ENCODE data around the gene UBR4.

UBR4 gene

GRCh38 chr1:19035377-19036040 is 174.6 kb downstream of the UBR4 start:
- DNase-seq (ENCODE audit: low read depth), result no peak

GRCh38 chr1:19034721-19035120 is 175.3 kb downstream of the UBR4 start:
- no peak for DNase-seq (ENCODE audit: low read depth)

GRCh38 chr1:19033926-19034680 is 176.0 kb downstream of the UBR4 start:
- DNase-seq (ENCODE audit: low read depth), result no peak

DNA sequence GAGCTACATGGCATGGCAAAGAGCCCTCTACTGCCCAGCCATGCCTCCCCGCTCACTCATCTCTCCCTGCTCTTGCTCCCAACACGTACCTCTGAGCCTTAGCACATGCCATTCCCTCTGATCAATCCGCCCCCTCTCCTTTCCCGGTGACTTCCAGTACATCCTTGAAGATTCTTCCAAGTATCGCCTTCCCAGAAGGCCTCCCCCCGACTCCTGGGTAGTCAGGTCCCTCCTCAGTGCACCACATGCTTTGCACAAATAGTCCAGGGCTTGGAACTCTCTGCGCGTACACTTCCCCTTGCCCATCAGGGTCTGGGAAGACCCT is 176.6 kb downstream of the UBR4 start:
- DNase-seq (ENCODE audit: low read depth), result no peak

DNA sequence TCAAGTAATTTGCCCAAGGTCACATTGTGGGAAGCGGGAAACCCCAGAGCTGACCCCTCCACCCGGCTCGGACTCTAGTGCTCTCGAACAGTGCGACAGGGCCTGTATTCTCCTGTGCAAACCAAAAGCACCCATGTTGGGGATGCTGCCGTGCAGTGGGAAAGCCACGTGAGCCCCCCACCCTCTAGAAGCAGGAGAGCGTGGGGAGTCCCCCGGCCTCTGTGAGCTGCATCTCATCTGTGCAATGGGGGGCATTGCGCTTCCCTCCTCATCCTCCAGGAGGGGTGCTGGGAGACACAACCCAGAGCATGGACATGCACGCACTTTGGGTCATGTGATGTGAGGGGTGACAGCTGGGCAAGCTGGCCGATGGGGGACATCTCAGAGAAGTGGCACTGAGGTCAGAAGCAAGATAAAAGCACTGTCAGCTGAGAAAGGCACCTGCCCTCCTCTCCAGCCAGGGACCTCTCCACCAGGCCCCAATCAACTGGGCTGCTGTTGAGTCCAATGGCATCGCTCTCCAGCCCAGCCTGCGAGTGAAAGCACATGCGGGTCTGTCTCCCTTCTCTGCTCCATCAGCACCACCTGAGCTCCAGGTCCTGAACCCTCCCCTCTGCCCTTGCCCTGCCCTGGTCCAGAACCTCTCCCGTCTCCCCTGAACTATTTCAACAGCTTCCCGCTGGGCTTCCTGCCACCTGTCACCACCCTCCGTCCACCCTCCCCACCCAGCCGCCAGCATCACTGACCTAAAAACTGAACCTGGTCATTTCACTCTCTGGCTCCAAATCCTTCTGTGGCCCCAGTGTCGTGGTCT is 177.2 kb downstream of the UBR4 start:
- no peak for DNase-seq (ENCODE audit: low read depth)

- no peak for DNase-seq (ENCODE audit: low read depth)
Observed at GRCh38 chr1:19032413-19032695, 177.7 kb downstream of the UBR4 start.

DNA sequence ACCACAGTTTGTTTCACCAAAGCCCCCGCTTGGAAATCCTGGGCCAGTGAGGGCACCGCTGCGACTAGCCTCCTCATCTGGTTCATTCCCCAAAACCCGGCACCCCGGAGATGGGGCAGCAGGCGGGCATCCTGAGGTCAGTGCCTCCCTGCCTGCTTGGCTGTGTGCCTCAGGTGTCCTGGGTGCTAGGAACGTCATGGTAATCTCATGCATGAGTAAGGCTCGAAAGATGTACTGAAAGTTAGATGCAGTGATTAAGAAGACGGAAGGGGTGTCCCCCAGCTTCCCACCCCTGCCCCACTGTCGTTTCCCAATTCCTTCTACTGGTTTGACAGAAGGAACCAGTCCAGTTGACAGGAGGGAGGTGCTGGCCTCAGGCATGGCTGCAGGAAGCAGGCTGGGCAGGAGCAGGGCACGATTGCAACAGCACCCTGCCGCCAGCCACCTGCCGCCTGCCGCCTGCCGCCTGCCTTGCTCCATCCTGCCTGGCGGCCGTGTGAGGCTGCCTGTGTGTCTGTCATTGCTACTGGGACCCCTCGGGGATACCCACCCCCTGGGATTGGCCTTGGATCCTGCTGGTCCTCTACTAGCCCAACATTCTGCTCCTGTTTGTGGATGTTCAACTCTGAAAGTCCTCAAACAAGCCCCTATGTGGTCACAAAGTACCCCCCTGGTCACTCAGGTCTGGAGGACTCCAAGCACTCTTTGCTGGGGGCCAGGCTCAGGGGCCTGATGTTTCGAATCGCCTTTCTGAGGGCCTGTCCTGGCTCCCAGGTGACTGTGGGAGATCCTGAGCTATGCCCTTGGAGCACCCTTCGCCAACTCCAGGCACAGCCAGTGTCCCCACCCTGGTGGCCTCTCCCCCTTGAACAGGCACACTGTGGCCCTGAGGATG is 180.6 kb downstream of the UBR4 start:
- DNase-seq (ENCODE audit: low read depth), result no peak

GRCh38 chr1:19028546-19029129 is 181.4 kb downstream of the UBR4 start:
- no peak for DNase-seq (ENCODE audit: low read depth)

DNA sequence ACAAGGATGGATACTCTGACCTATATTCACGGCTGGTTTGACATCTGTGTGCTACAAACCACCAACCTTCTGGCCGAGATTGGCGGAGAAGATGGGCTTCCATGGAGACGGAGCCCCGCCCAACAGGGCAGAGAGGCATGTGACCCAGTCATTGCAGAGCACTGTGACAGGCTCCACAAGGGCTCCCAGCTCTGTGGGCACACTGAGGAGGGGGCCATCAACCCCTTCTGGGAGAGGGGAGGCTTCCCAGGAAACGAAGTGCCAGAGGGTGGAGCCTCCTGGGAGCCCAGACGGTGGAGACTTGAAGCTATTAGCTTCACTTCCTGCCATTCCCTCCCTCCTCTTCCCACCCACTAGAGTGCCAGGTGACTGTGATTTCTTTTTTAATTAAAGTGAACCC is 182.0 kb downstream of the UBR4 start:
- DNase-seq (ENCODE audit: low read depth), result no peak
